ENCODE measurements around the gene FAM131B. TPM values are rescaled to one million over a fixed set of nuclear protein-coding genes. Genes with fewer than 3 reads are reported as not detected.
A peak's percentile ranks its signal among the peaks of the same experiment; 100 is the strongest.

FAM131B gene
- total and polyA plus RNA-seq, 9 of the 15 experiments (the other 6 are each of a cell fraction or from before 2014, with no cell fraction given): 0.03 to 0.04 TPM; not detected in 7

GRCh38 chr7:143369678-143370651, 7.5 kb upstream of the FAM131B start (continued):
- TF ChIP-seq CTCFL (IDR thresholded peaks at IDR 0.05; ENCODE audit: borderline replicate concordance, insufficient read depth, low read depth, low read length, poor library complexity, severe bottlenecking) (no peak), HOMEZ (CRISPR knock-in tag; IDR thresholded peaks at IDR 0.05) (peak; percentile 99), MECOM (CRISPR knock-in tag; IDR thresholded peaks at IDR 0.05) (peak; percentile 97), ZNF324 (CRISPR knock-in tag; IDR thresholded peaks at IDR 0.05) (peak; percentile 78), ZNF785 (CRISPR knock-in tag; IDR thresholded peaks at IDR 0.05) (peak; percentile 77), NBN (IDR thresholded peaks at IDR 0.05; ENCODE audit: low read depth) (no peak), GATA2 (CRISPR knock-in tag; IDR thresholded peaks at IDR 0.05) (no peak), ZNF134 (CRISPR knock-in tag; conservative IDR thresholded peaks at IDR 0.05) (peak; percentile 88), GABPA (tag; conservative IDR thresholded peaks at IDR 0.05; ENCODE audit: low read depth) (peak; percentile 53), ZBTB9 (CRISPR knock-in tag; IDR thresholded peaks at IDR 0.05) (peak; percentile 98), SP2 (IDR thresholded peaks at IDR 0.05; ENCODE audit: extremely low read depth, low read depth, low read length, poor library complexity, severe bottlenecking) (no peak), RBM22 (IDR thresholded peaks at IDR 0.05; ENCODE audit: low read depth, low read length, poor library complexity, severe bottlenecking) (no peak), ZNF354B (CRISPR knock-in tag; IDR thresholded peaks at IDR 0.05) (peak; percentile 98), RREB1 (CRISPR knock-in tag; IDR thresholded peaks at IDR 0.05) (peak; percentile 99), ZBTB1 (CRISPR knock-in tag; IDR thresholded peaks at IDR 0.05; ENCODE audit: borderline replicate concordance, low read depth) (no peak)
